SW480 (cell line): ENCODE results near the gene NOLC1.
"Not testable (repeated sequence)": the region's sequence is repeated elsewhere in the genome, so short reads cannot be mapped to it uniquely, and the experiment has no call there.

Experiments used
- DNase-seq: peaks from one replicate; pipeline ENCODE4 v3.0.0-alpha.2; 2016; ENCODE audit warnings: low spot score

The NOLC1 gene

DNA sequence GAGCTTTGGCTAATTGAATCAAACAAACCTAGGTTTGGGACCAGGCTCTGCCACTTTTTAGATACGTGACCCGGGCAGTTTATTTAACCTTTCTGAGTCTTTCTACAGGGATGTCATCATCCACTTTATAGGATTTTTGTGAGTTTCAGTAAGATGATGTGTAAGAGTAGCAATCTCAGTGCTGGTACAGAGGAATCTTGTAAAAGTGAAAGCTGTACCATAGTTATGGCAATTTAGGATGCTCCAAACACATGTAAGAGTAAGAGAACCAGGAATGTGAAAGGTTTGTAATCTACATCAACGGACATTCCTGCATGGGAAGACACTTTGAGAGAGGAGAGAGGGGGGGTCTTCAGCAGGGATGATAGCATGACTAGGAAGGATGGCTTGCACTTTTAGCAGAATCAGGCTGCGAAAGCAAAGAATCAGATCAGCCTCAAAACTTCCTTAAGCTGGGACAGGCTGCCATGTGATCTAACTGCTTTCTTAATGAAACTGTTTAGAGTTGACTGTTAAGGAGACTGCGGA, 968 bp downstream of the NOLC1 start:
- DNase-seq, result no peak

DNA sequence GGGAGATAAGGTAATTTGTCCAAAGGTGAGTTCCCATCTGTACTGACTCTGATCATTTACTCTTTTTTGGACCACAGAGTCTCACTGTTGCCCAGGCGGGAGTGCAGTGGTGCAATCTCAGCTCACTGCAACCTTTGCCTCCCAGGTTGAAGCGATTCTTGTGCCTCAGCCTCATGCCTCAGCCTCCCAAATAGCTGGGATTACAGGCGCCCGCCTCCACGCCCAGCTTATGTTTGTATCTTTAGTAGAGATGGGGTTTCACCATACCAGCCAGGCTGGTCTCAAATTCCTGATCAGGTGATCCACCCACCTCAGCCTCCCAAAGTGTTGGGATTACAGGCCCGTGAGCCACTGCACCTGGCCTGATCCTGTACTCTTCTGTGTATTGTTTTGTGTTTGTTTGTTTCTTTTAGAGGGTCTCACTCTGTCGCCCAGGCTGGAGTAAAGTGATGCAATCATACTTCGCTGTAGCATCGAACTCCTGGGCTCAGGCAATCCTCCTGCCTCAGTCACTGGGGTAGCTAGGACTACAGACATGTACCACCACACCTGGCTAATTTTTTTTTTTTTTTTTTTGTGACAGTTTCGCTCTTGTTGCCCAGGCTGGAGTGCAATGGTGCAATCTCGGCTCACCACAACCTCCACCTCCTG, 2.4 kb downstream of the NOLC1 start:
- DNase-seq, result no peak

DNA sequence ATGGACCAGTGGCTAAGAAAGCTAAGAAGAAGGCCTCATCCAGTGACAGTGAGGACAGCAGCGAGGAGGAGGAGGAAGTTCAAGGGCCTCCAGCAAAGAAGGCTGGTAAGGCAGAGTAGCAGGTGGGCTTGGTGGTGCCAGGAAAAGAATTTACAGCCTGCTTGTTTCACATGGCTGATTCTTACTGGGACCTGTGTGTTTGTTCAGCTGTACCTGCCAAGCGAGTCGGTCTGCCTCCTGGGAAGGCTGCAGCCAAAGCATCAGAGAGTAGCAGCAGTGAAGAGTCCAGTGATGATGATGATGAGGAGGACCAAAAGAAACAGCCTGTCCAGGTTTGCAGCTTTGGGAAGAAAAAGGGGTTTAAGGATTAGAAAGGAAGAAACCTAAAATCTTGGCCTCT, 5.0 kb downstream of the NOLC1 start:
- no peak for DNase-seq

DNA sequence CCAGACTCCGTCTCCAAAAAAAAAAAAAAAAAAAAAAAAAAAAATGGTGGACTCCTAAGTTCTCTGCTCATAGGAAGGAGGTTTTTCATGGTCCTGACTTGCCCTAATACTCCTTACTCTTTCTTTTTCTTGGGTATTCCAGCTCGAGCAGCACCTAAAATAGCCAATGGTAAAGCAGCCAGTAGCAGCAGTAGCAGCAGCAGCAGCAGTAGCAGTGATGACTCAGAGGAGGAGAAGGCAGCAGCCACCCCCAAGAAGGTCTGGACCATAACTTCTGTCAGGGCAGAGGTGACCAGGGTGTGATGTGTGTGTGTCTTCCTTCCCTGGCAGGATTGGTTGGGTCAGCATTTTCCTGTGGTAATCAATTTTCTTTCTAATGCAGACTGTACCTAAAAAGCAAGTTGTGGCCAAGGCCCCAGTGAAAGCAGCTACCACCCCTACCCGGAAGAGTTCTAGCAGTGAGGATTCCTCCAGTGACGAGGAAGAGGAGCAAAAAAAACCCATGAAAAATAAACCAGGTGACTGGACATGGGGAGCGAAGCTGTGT, 6.9 kb downstream of the NOLC1 start:
- no peak for DNase-seq

DNA sequence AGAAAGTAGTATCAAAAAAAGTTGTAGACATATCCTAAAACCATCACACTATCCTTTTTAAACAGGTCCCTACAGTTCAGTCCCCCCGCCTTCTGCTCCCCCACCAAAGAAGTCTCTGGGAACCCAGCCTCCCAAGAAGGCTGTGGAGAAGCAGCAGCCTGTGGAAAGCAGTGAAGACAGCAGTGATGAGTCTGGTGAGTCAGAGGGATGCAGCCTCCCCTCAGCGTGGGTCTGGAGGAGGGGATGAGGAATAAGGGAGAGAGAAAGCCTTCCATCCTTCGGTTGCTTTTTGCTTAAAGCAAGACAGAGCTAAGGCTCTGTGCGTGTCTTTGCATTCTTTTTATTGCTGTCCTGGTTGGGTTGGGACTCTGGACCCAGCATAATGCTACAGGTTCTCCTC, 7.6 kb downstream of the NOLC1 start:
- DNase-seq, result no peak

DNA sequence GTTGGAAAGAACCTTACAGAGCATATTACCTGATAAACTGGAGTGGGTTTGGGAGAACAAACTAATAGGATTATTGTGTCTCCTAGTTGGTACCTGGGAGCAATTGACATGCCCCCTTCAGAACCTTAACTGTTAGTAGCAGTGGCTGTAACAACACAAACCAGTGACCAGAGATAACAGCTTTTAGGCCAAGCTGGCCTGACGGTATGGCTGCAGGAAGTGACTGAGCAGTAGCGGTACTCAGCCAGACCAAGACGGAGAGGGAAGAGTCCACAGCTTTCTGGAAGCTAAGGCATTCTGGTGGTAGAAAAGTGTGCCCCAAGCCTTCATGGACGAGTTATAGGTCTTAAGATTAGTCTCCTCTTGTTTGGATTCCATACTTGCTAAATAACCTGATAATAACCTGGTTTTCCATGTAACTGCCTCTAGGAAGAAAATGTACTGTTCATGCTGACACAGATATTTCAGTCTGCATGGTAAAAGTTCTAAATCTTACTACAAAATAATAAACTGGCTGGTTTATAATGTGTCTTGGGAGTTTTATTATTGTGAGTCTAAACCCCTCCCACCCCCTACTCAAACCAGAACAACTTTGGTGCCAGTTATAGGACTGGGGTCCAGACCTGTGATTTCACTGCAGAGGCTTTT, 11.3 kb downstream of the NOLC1 start:
- DNase-seq, result no peak

DNA sequence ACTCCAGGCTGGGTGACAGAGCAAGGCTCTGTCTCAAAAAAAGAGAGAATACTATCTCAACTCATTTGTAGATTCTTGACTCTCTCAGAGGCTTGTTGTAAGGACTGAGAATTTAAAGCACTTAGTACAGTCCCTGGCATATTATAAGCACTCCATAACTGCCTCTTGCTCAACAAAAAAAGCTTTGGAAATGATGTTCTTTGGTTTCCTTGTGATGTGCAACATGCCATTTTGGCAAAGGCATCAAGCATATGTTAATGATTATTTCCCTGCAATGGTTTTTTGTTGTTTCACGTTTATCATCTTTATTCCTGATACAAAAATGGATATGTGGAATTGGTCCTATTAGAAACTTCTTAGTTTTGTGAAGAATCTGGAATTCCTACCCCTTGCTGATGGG, 15.7 kb downstream of the NOLC1 start:
- DNase-seq, result no peak

DNA sequence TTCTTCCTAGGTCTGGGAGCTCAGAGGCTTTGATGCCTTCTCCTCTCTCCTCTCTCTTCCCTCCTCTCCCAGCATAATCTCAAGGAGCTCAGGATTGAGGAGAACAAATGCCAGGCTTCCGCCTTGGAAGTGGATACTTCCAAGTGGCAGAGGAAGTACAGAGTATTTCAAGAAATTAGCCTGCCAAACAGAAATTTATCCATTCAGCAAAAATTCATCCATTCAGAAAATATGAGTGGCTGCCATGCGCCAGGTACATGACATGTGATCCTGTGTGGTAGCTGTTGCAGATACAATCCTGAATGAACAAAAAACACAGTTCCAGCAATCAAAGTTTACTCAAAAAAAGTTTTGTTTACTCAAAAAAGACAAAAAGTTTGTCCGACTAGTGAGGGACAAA, 18.4 kb downstream of the NOLC1 start:
- DNase-seq, result no peak

DNA sequence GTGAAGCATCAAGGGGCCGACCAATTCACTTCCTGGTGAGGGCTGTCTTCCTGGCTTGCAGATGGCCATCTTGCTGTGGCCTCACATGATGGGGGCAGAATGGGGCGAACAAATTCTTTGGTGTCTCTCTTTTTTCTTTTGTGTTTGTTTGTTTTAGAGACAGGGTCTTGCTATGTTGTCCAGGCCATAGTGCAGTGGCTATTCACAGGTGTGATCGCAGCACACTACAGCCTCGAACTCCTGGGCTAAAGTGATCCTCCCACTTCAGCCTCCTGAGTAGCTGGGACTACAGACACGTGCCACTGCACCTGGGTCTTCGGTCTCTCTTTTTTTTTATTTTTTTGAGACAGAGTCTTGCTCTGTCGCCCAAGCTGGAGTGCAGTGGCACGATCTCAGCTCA, 20.1 kb downstream of the NOLC1 start:
- DNase-seq, result no peak

DNA sequence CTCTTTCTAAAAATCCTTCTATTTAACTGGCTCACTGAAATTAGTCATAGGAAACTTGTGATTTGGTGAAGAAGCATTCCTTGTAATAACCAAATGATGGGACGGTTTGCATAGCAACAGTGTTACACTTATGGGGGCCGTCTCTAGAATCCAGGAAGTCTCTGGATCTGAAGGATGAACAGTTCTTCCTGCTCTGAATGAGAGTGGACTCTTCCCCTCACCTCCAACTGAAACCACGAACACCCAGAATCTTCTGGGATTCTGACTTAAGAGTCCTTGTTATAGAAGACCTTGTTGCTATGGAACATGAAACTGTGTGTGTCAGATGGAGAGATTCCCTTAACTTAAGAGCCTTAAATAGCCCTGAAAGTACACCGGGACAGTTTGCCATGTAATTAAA, 23.2 kb downstream of the NOLC1 start:
- no peak for DNase-seq

DNA sequence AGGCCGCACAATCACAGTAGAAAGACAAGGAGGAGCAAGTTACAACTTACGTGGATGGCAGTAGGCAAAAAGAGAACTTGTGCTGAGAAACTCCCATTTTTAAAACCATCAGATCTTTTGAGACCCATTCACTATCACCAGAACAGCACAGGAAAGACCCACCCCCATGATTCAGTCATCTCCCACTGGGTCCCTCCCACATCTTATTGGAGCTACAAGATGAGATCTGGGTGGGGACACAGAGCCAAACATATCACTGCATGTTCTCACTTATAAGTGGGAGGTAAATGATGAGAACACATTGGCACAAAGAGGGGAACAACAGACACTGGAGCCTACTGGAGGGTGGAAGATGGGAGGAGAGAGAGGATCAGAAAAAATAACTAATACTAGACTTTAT, 32.4 kb downstream of the NOLC1 start:
- DNase-seq, result no peak

DNA sequence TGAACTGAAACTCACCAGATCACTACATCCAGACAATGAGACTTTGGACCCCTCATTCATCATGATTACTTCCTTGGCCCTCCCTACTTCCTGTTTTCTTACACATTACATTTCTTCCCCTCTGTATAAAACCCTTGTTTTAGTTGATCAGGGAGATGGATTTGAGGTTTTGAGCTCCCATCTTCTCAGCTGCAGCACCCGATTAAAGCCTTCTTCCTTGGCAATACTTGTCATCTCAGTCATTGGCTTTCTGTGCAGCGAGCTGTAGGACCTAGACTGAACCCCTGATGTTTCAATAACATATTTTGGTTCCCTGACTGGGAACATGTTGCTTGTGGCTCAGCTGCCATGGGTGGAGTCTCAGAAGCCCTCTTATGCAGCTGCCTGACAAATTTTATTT, 33.1 kb downstream of the NOLC1 start:
- no peak for DNase-seq

DNA sequence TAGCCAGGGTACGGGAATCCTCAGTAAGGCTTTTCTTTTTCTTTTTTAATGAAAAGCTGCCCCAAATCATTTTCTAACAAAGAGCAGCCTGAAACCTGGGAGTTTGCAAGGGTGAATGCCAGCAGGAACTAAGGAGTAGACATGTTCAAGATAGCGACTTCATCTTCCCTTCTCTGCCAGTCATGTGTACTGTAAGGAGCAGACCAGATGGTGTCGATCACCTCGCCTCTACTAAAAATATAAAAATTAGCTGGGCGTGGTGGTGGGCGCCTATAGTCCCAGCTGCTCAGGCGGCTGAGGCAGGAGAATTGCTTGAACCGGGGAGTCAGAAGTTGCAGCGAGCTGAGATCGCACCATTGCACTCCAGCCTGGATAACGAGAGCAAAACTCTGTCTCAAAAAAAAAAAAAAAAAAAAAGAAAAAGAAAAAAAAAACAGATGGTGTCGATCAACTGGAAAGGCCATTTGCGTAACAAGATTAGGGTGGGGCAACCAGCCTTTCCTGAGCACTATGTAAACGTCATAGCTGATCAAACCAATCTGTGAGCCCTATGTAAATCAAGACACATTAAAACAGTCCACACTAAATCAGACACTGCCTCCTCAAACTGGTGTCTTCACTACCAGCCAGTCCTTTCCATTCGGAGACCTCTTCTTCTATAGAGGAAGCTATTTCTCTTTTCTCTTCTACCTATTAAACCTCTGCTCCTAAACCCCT, 33.8 kb downstream of the NOLC1 start:
- DNase-seq, result no peak

DNA sequence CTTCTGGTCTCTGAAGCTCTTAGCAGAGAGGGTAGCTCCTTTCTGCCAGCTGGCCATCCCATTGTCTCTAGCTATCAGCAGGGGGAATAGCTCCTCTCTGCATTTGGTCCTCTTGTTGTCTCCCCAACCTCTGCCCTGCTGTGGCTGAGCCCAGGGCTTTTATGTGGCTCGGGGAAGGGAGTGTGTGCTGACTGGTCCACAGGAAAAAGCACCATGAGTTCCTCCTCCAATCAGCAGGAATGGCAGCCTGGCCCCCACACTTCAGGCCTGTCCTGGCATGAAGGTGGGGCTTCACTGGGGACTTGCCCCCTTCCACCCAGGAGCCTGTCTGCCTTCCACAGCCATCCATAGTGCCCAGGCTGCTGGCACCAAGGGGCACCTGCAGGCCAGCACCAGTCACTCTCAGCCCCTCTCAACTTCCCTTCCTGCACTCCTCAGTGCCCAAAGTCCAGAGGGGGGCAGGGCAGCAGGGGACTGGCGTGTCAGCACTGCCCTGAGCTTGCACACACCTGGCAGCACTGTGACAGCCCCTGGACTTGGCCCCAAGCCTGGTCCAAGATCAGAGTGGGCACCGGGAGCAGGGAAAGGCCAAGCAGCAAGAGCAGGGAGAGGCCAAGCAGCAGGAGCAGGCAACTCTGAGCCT, 36.2 kb downstream of the NOLC1 start:
- DNase-seq, result no peak

DNA sequence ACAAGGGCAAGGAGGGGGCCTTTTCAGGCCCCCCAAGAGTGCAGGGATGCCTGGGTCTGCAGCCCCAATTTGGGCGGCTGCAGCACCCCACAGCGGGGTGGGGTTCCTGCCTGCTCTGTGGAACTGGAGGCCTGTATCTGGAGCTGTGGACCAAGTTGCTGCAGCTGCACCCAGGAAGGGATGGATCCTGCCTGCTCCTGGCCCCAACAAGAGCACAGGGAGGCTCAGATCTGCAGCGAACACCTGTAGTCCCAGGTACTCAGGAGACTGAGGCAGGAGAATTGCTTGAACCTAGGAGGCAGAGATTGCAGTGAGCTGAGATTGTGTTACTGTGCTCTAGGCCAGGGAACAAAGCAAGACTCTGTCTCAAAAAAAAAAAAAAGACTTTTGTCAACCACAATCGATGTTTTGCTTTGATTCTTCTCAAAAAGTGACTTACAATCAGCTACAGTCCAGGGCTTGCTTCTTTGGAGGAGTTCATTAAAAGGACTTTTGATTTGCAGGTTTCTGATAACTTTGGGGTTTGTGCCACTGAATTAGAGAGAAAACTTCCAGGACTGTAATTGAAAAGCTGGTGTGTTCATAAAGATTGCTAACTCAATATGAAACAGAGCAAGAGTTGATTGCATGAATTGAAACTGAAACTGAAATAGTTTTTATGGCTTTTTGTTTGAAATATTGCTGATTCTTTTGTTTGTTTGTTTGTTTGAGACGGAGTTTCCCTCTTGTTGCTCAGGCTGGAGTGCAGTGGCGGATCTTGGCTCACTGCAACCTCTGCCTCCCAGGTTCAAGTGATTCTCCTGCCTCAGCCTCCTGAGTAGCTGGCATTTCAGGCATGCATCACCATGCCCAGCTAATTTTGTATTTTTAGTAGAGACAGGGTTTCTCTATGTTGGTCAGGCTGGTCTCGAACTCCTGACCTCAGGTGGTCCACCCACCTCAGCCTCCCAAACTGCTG, 37.0 kb downstream of the NOLC1 start:
- not testable (repeated sequence) for DNase-seq

DNA sequence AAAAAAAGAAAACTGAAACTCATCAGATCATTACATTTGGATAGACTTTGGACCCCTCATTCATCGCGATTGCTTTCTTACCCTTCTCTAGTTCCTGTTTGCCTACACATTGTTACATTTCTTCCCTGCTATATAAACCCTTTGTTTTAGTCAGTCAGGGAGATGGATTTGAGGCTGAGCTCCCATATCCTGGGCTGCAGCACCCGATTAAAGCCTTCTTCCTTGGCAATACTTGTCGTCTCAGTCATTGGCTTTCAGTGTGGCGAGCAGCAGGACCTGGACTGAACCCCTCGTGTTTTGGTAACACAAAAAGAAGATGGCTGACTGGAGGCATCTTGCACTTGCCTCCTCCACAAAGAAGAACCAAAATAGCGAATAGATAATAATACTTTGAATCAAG, 39.8 kb downstream of the NOLC1 start:
- DNase-seq, result no peak

DNA sequence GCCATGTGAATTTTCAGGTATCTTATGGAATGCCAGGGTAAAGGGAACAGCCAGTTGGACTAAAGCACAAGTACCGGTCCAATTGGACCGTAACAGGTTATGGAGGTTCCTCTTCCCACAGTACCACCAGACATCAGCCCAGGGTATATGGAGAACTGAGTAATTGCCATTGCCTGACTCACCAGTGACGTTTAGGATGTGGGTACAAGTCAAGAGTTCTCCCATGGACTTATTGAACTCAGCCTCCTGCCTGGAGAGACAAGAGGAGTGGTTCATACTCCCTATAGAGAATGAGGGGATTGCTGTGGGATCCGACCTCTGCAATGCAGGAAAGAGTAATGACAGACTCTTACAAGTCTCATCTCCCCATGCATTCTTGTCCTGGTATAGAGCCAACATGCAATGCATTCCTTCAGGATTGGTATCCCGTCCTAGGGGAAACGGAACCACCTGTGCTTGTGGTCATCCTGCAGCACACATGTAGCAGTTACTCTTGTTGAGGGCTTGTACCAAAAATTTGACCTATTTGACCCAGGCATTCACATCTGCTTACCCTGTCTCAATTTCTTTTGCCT, 43.2 kb downstream of the NOLC1 start:
- DNase-seq, result no peak

DNA sequence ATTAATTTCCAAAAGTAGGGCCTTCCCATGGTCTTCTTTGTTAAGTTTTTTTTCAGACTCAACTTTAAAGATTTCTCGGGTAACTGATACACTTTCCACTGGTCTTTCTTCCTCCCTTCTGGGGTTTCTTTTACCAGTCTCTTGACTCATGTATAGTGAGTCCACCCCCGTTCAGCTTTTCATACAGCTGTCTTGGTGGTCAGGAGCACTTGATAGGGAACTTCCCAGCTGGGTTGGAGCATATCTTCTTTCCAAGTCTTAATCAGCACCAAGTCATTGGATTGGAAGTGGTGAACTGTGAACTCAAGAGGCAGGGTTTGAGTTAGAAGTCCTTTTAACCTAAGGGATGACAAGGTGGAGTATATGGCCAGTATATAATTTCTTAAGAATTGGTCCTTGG, 44.7 kb downstream of the NOLC1 start:
- DNase-seq, result no peak

DNA sequence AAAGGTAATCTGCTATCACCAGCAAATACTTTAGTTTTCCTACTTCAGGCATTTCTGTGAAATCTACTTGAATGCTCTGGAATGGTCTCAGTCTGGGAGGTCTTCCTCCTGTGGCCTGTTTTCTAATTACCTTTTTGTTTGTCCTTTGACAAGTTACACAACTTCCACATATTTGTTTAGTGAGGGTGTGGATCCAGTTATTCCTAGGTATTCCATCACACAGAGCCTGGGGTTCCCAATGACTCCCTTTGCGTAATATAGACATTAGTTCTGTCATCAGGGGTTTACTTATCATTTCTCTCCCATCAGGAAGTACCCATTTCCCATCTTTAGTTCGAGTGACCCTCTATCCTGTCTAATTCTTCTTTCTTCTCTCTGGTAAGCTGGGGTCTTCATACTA, 45.8 kb downstream of the NOLC1 start:
- no peak for DNase-seq

DNA sequence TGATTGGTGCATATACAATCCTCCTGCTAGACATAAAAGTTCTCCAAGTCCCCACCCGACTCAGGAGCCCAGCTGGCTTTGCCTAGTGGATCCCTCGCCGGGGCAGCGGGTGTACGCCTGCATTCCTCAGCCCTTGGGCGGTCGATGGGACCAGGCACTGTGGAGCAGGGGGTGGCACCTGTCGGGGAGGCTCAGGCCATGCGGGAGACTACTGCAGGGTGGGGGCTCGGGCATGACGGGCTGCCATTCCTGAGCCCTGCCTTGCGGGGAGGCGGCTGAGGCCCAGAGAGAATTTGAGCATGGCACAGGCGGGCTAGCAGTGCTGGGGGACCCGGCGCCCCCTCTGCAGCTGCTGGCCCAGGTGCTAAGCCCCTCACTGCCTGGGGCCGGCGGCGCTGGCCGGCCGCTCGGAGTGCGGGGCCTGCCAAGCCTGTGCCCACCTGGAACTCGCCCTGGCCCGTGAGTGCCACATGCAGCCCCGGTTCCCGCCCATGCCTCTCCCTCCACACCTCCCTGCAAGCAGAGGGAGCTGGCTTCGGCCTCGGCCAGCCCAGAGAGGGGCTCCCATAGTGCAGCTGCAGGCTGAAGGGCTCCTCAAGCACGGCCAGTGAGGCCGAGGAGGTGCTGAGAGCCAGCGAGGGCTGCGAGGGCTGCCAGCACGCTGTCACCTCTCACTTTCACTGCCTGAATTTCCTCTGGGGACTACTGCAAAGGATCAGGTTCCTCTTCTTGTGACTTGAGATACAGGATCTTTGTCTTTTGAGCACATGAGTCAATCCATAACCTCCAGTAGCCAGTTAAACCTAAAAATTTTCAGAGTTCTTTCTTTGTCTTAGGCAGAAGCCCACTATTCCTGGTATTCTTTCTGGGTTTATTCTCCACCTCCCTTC, 48.8 kb downstream of the NOLC1 start:
- no peak for DNase-seq
